HG03103 (cell line): ENCODE results near the gene ADH4.
"Not testable (repeated sequence)": the region's sequence is repeated elsewhere in the genome, so short reads cannot be mapped to it uniquely, and the experiment has no call there.

Source experiments
- ATAC-seq: cut with Tn5 transposase; IDR thresholded peaks from one replicate; pipeline ENCODE4 v1.9.1; 2021; ENCODE audit warnings: low read depth; ENCODE audit not compliant: unreplicated experiment

Gene ADH4

GRCh38 chr4:99144070-99144469 lies at the start of gene ADH4:
ADH4 (minus strand) TSS chr4:99144297; CDS start chr4:99144222, 75 bp downstream.
- ATAC-seq, result no peak

- no peak for ATAC-seq
These were observed 46.2 kb upstream of the ADH4 start for GRCh38 chr4:99190336-99190735.

GRCh38 chr4:99189900-99190299 lies 45.8 kb upstream of the ADH4 start:
- not testable (repeated sequence) for ATAC-seq

GRCh38 chr4:99186029-99186428 lies 41.9 kb upstream of the ADH4 start:
- no peak for ATAC-seq

- no peak for ATAC-seq
These were observed 41.5 kb upstream of the ADH4 start for GRCh38 chr4:99185581-99185980.

GRCh38 chr4:99180382-99181070 lies 36.4 kb upstream of the ADH4 start:
- ATAC-seq, result no peak

- no peak for ATAC-seq
These were observed 35.5 kb upstream of the ADH4 start for GRCh38 chr4:99179626-99180025.

GRCh38 chr4:99179178-99179577 lies 35.1 kb upstream of the ADH4 start:
- ATAC-seq, result no peak

- no peak for ATAC-seq
These were observed 22.4 kb upstream of the ADH4 start for GRCh38 chr4:99166544-99166943.

- no peak for ATAC-seq
These were observed 21.9 kb upstream of the ADH4 start for GRCh38 chr4:99165978-99166377.

- ATAC-seq, result no peak
These were observed 17.4 kb upstream of the ADH4 start for GRCh38 chr4:99161373-99162099.

- ATAC-seq, result no peak
These were observed 15.6 kb upstream of the ADH4 start for GRCh38 chr4:99159699-99160098.

- no peak for ATAC-seq
These were observed 13.4 kb upstream of the ADH4 start for GRCh38 chr4:99157478-99157935.

- ATAC-seq, result no peak
These were observed 12.9 kb upstream of the ADH4 start for GRCh38 chr4:99156992-99157391.

GRCh38 chr4:99154658-99155342 lies 10.7 kb upstream of the ADH4 start:
- ATAC-seq, result no peak

- no peak for ATAC-seq
These were observed 7.9 kb upstream of the ADH4 start for GRCh38 chr4:99151995-99152394.

- no peak for ATAC-seq
These were observed 7.4 kb upstream of the ADH4 start for GRCh38 chr4:99151452-99151851.

- no peak for ATAC-seq
These were observed 5.4 kb upstream of the ADH4 start for GRCh38 chr4:99149426-99150019.

- ATAC-seq, result no peak
These were observed 4.5 kb upstream of the ADH4 start for GRCh38 chr4:99148550-99148949.

GRCh38 chr4:99144587-99144986 lies 490 bp upstream of the ADH4 start:
- ATAC-seq, result no peak

- ATAC-seq, result no peak
These were observed 7.8 kb downstream of the ADH4 start for GRCh38 chr4:99136329-99136728.
